ENCODE data around the gene PROC. TPM values are rescaled to one million over a fixed set of nuclear protein-coding genes. Genes with fewer than 3 reads are reported as not detected.

PROC gene
- total RNA-seq, 2 experiments from 2014 or later, result not detected

- ATAC-seq (no peak), DNase-seq (no peak)
- H3K4me3 Mint-ChIP-seq, result no peak overlapping the region
- H3K36me3 Mint-ChIP-seq (ENCODE audit: low read depth), result no peaks in the 10 kb centered on the region
- H3K27me3 Mint-ChIP-seq, result peaks cover 40% of the 10 kb centered on the region
- no peaks in the 10 kb centered on the region for H3K9me3 Mint-ChIP-seq
- no peak overlapping the region for H3K27ac Mint-ChIP-seq
- CTCF ChIA-PET, result no interaction called here
- POLR2A ChIA-PET, result interaction anchor here (0.8 kb wide), 1 partner anchor 10 kb away, joined by 3 read pairs; no protein-coding TSS in a partner anchor
- H3K4me1 Mint-ChIP-seq (ENCODE audit: low read depth), result peaks cover 18% of the 10 kb centered on the region
- intact Hi-C loops (cut with micrococcal nuclease), result no loop called here
- TF ChIP-seq CTCF (IDR thresholded peaks at IDR 0.05), result no peak
Observed at GRCh38 chr2:127421116-127421800, 3.0 kb downstream of the PROC start.

- Mint-ChIP-seq H3K27me3 (peaks cover 40% of the 10 kb centered on the region), H3K4me3 (no peak overlapping the region)
- POLR2A ChIA-PET, result interaction anchor here (0.8 kb wide), 1 partner anchor 11 kb away, joined by 3 read pairs; no protein-coding TSS in a partner anchor
Observed at GRCh38 chr2:127421871-127422558, 3.8 kb downstream of the PROC start.

GRCh38 chr2:127422559-127423477, 4.6 kb downstream of the PROC start:
- intact Hi-C loops (cut with micrococcal nuclease), result no loop called here
- ChIA-PET POLR2A (interaction anchor here (0.8 kb wide), 1 partner anchor 78 kb away, joined by 3 read pairs; no protein-coding TSS in a partner anchor), CTCF (interaction anchor here (2.4 kb wide), 1 partner anchor 57 kb away, joined by 8 read pairs; no protein-coding TSS in a partner anchor)
- no peak for TF ChIP-seq CTCF (IDR thresholded peaks at IDR 0.05)
- H3K4me3 Mint-ChIP-seq, result peak overlapping the region; percentile 33
- no peaks in the 10 kb centered on the region for H3K36me3 Mint-ChIP-seq (ENCODE audit: low read depth)
- ATAC-seq (peak; percentile 59), DNase-seq (peak; percentile 31)
- peaks cover 40% of the 10 kb centered on the region for H3K27me3 Mint-ChIP-seq
- H3K9me3 Mint-ChIP-seq, result no peaks in the 10 kb centered on the region
- no peak overlapping the region for H3K27ac Mint-ChIP-seq
- H3K4me1 Mint-ChIP-seq (ENCODE audit: low read depth), result peaks cover 8% of the 10 kb centered on the region

More at GRCh38 chr2:127421871-127422558, 3.8 kb downstream of the PROC start:
- no peaks in the 10 kb centered on the region for H3K36me3 Mint-ChIP-seq (ENCODE audit: low read depth)
- no peak for TF ChIP-seq CTCF (IDR thresholded peaks at IDR 0.05)
- H3K27ac Mint-ChIP-seq, result no peak overlapping the region
- CTCF ChIA-PET, result no interaction called here
- H3K4me1 Mint-ChIP-seq (ENCODE audit: low read depth), result peaks cover 11% of the 10 kb centered on the region
- intact Hi-C loops (cut with micrococcal nuclease), result no loop called here
- no peak for ATAC-seq
- no peaks in the 10 kb centered on the region for H3K9me3 Mint-ChIP-seq
- DNase-seq, result no peak

GRCh38 chr2:127423478-127423843, 5.2 kb downstream of the PROC start:
- H3K4me3 Mint-ChIP-seq, result peak overlapping the region; percentile 24

More at GRCh38 chr2:127423478-127423843, 5.2 kb downstream of the PROC start:
- ChIA-PET POLR2A (interaction anchor here (0.8 kb wide), 1 partner anchor 79 kb away, joined by 3 read pairs; no protein-coding TSS in a partner anchor), CTCF (interaction anchor here (2.4 kb wide), 1 partner anchor 56 kb away, joined by 8 read pairs; no protein-coding TSS in a partner anchor)
- intact Hi-C loops (cut with micrococcal nuclease), result no loop called here
- H3K4me1 Mint-ChIP-seq (ENCODE audit: low read depth), result peaks cover 8% of the 10 kb centered on the region
- ATAC-seq (peak; percentile 38), DNase-seq (no peak)
- peaks cover 40% of the 10 kb centered on the region for H3K27me3 Mint-ChIP-seq
- no peak for TF ChIP-seq CTCF (IDR thresholded peaks at IDR 0.05)
- no peak overlapping the region for H3K27ac Mint-ChIP-seq
- H3K9me3 Mint-ChIP-seq, result no peaks in the 10 kb centered on the region
- H3K36me3 Mint-ChIP-seq (ENCODE audit: low read depth), result no peaks in the 10 kb centered on the region

Measured in activated CD8-positive, alpha-beta T cell treated with anti-CD3 and anti-CD28 coated beads for 36 hours (primary cell).